Lung (tissue), 12 donors: ENCODE results near the gene CLSTN2. TPM values are rescaled to one million over a fixed set of nuclear protein-coding genes. Genes with fewer than 3 reads are reported as not detected.
A peak's percentile ranks its signal among the peaks of the same experiment; 100 is the strongest.

ENCODE experiments used
- ATAC-seq: fragments of 200-7000 bp; cut with Tn5 transposase; one replicate; pipeline ENCODE4 v1.9.1; 2020; ENCODE audit warnings: moderate number of reproducible peaks; ENCODE audit not compliant: insufficient read depth, low FRiP score
- DNase-seq, 3 donors: peaks; one replicate each; pipeline ENCODE4 v3.0.0-alpha.2; 2013 to 2017
- H3K27ac ChIP-seq, 2 donors: one replicate each; pipeline ENCODE4 v1.5.1; 2013; ENCODE audit warnings: mild to moderate bottlenecking in 2 of 2, moderate library complexity in 2 of 2, control low read depth in 1 of 2, inconsistent platforms in 1 of 2, low read depth in 1 of 2, low read length in 1 of 2
- H3K27me3 ChIP-seq, 3 donors: one replicate each; pipeline ENCODE4 v1.5.1; 2013; ENCODE audit warnings: low read length in 2 of 3; ENCODE audit not compliant: control insufficient read depth in 3 of 3, insufficient read depth in 3 of 3
- H3K36me3 ChIP-seq, 4 donors: one replicate each; pipeline ENCODE4 v1.5.1; 2013; ENCODE audit warnings: low read length in 4 of 4, mild to moderate bottlenecking in 1 of 4, moderate library complexity in 1 of 4; ENCODE audit not compliant: control insufficient read depth in 4 of 4, insufficient read depth in 4 of 4
- H3K4me1 ChIP-seq, 5 donors: one replicate each; pipeline ENCODE4 v1.5.1; 2013; ENCODE audit warnings: low read length in 5 of 5, mild to moderate bottlenecking in 2 of 5, moderate library complexity in 1 of 5; ENCODE audit not compliant: control insufficient read depth in 5 of 5, insufficient read depth in 5 of 5
- H3K4me3 ChIP-seq: one replicate; pipeline ENCODE4 v1.5.1; 2013; ENCODE audit warnings: mild to moderate bottlenecking, control low read depth, moderate library complexity
- H3K9ac ChIP-seq, 2 donors: one replicate each; pipeline ENCODE4 v1.5.1; 2013; ENCODE audit warnings: low read length in 2 of 2, control low read depth in 1 of 2; ENCODE audit not compliant: insufficient read depth in 1 of 2
- H3K9me3 ChIP-seq, 4 donors: one replicate each; pipeline ENCODE4 v1.5.1; 2013; ENCODE audit warnings: low read length in 3 of 4, mild to moderate bottlenecking in 1 of 4, moderate library complexity in 1 of 4; ENCODE audit not compliant: control insufficient read depth in 4 of 4, insufficient read depth in 3 of 4
- WGBS, 2 donors: extraction: QIAGEN DNeasy Blood & Tissue Kit; methylation state at CpG; one replicate each; pipeline ENCODE4 v1.1.7; 2013; 5-methylcytosine and 5-hydroxymethylcytosine counted together
- polyA plus RNA-seq, 2 donors: library from polyadenylated mRNA; stranded (reverse); fragments of 200-250 nt; gene quantifications; one replicate each; pipeline ENCODE4 v1.2.1, GENCODE V29; 2013
- total RNA-seq, 2 donors: library from RNA; depleted of rRNA in 1 of 2; stranded (reverse); fragments of >200 nt in 1 of 2; gene quantifications; one replicate each; pipeline ENCODE4 v1.2.1, GENCODE V29; 2014 to 2021
- TF ChIP-seq, protein P1 (sequence below): IDR thresholded peaks from 2 replicates; pipeline ENCODE4 v1.5.1; 2012; ENCODE audit warnings: mild to moderate bottlenecking; ENCODE audit errors: control extremely low read depth, extremely low read depth
- donor health status: control.
- donor health status: control.
- donor health status: Bipolar disorder and iron deficiency.
- donor health status: healthy.
- donor health status: DM: yes; HTN: yes; CAD: no.

CLSTN2 gene
- total and polyA plus RNA-seq, 4 donors = 0.07 to 2.4 (median 1.3) TPM

DNA sequence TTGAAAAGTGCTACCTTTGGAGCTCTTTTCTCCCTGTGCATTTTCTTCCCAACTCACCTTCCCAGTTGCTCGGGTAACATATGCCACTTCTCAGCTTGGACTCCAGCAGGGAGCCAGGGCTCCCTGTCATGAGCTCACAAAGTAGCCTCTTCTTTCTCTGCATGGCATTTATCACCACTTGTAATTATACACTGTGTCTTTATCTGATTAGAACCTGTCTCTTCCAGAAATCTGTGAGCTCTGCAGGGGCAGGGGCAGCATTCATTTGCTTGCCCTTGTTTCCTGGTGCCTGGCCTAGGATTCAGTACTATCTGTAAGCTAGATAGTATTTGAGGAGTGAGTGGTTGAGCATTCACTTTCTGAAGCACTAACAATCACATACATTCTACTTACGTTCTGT, 100.9 kb downstream of the CLSTN2 start:
- Histone ChIP-seq H3K9me3 (no peaks in the 10 kb centered on the region), H3K9ac (no peak overlapping the region), H3K4me3 (no peak overlapping the region), H3K4me1 (no peaks in the 10 kb centered on the region), H3K27ac (no peak overlapping the region), H3K36me3 (no peaks in the 10 kb centered on the region), H3K27me3 (peaks cover 0 to 3% (median 0%) of the 10 kb centered on the region in 3 donors)
- DNase-seq (no peak), ATAC-seq (no peak)
- WGBS, 2 donors = 51 to 56% methylated on average over 2 of the region's 2 CpGs
- TF ChIP-seq, protein P1, sequence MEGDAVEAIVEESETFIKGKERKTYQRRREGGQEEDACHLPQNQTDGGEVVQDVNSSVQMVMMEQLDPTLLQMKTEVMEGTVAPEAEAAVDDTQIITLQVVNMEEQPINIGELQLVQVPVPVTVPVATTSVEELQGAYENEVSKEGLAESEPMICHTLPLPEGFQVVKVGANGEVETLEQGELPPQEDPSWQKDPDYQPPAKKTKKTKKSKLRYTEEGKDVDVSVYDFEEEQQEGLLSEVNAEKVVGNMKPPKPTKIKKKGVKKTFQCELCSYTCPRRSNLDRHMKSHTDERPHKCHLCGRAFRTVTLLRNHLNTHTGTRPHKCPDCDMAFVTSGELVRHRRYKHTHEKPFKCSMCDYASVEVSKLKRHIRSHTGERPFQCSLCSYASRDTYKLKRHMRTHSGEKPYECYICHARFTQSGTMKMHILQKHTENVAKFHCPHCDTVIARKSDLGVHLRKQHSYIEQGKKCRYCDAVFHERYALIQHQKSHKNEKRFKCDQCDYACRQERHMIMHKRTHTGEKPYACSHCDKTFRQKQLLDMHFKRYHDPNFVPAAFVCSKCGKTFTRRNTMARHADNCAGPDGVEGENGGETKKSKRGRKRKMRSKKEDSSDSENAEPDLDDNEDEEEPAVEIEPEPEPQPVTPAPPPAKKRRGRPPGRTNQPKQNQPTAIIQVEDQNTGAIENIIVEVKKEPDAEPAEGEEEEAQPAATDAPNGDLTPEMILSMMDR = no peak

DNA sequence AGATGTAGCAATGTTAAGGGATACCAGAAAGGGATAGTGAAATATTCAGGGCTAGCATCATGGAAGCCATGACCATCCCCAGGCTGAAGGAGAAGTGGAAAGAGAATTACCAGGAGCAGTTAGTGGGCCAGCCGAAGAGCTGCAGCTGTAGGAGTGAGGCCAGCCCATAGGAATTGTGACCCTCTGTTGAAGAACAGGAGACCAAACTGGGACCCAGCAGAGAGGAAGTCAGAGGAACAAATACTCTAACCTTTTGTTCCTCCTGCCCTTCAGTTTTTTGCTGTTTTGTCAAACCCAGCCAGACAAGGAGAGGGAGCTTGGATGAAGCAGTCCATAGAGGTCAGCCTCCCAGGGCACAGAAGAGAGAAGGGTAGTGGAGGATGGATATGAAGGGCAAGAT, 115.4 kb downstream of the CLSTN2 start:
- Histone ChIP-seq H3K27me3 (no peaks in the 10 kb centered on the region), H3K36me3 (no peaks in the 10 kb centered on the region), H3K9ac (no peak overlapping the region), H3K27ac (no peak overlapping the region), H3K4me1 (no peaks in the 10 kb centered on the region), H3K4me3 (no peak overlapping the region), H3K9me3 (no peaks in the 10 kb centered on the region)
- DNase-seq (no peak), ATAC-seq (no peak)
- TF ChIP-seq, protein P1 = no peak
- 89 to 94% methylated on average over 1 of the region's 1 CpG for WGBS, 2 donors

DNA sequence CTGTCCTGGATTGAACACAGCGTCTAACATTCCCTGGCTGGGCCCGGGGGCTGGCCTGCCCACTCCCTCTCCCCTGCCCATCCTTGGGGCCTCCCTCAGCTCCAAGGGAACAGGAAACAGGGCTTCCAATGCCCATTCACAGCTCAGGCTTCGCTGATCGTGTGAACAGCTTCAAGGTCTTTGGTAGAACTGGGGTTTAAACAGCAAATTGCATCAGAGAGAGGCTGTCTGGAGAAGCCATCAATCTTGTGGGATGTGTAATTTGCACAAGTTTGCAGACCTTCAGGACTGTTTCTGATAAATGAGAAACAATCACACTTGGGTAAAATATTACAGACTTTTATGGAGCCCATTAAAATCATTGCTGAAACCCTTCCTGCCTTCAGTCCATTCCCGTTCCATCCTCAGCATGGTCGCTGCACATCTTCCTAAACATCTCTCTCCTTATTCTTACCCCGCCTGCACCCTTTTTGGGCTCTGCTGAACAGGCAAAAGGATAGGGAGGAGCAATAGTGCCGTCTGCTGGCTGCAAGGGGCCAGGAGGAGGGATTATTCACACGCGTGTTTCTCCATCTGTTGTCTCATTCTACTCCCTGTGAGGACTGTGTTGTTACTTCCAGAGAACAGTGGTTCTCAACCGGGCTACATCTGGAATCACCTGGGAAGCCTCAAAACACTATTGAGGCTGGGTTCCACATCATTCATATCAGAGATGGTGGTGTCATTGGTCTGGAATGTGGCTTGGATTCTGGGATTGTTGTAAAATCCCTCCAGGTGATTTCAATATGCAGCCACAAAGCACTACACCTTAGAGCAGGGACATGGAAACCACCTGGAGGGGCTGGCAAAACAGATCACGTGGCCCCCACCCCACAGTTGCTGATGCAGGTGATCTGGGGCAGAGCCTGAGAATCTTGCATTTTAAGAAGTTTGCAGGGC, 116.3 kb downstream of the CLSTN2 start:
- peaks cover 0 to 1% (median 0%) of the 10 kb centered on the region in 4 donors for H3K9me3 ChIP-seq
- peak in 2 of 3 donors; percentile 9 to 32 for DNase-seq

More for the DNA sequence above, 116.3 kb downstream of the CLSTN2 start:
- no peaks in the 10 kb centered on the region for H3K27me3 ChIP-seq
- no peaks in the 10 kb centered on the region for H3K36me3 ChIP-seq
- no peak overlapping the region for H3K4me3 ChIP-seq
- H3K27ac ChIP-seq = no peak overlapping the region
- no peaks in the 10 kb centered on the region for H3K4me1 ChIP-seq
- no peak for ATAC-seq
- WGBS, 2 donors = 44 to 47% methylated on average over 12 of the region's 12 CpGs
- H3K9ac ChIP-seq = no peak overlapping the region
- TF ChIP-seq, protein P1 = no peak
